ENCODE results near the gene TIAM1.

TIAM1 gene

DNA sequence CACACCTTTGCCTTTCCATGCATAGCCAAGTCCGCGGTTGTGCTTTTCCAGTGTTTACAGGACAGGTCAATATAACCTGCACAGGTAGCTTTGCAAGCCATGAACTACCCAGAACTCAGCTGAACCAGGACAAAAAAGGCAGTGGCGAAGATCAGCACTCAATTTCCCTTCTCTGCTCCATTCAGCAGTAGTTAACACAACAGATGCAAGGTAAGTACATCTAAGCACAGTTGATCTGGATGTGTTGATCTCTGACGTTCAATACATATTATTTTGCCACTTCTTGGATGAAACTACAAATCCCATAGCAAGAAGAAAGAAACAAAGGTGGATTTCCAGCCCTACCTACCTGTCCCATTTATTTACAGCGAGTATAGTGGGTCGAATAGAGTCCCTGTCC lies 159.2 kb downstream of the TIAM1 start:
- Histone ChIP-seq H3K4me1 (ENCODE audit: control insufficient read depth, low read length) (no peaks in the 10 kb centered on the region), H3K27ac (ENCODE audit: low read depth, low read length) (no peak overlapping the region), H3F3A (ENCODE audit: control insufficient read depth, insufficient read depth) (no peaks in the 10 kb centered on the region), H3K36me3 (ENCODE audit: control insufficient read depth, low read length) (no peaks in the 10 kb centered on the region), H3K79me2 (ENCODE audit: control insufficient read depth, low read length) (no peaks in the 10 kb centered on the region), H3K9me2 (replicated peaks; ENCODE audit: control insufficient read depth, low read length) (no peaks in the 10 kb centered on the region), H3K27me3 (ENCODE audit: control insufficient read depth, low read length) (no peaks in the 10 kb centered on the region), H3K9me3 (ENCODE audit: control insufficient read depth, insufficient read depth, low read length) (no peaks in the 10 kb centered on the region), H3K4me3 (ENCODE audit: low read length) (no peak overlapping the region), H4K20me1 (ENCODE audit: control insufficient read depth, insufficient read depth, low read depth, low read length) (no peaks in the 10 kb centered on the region), H3K4me2 (ENCODE audit: low read length) (no peak overlapping the region)
- no peak for TF ChIP-seq EZH2phosphoT487 (IDR thresholded peaks at IDR 0.05; ENCODE audit: borderline replicate concordance, low read length)
- TF ChIP-seq, protein P1, sequence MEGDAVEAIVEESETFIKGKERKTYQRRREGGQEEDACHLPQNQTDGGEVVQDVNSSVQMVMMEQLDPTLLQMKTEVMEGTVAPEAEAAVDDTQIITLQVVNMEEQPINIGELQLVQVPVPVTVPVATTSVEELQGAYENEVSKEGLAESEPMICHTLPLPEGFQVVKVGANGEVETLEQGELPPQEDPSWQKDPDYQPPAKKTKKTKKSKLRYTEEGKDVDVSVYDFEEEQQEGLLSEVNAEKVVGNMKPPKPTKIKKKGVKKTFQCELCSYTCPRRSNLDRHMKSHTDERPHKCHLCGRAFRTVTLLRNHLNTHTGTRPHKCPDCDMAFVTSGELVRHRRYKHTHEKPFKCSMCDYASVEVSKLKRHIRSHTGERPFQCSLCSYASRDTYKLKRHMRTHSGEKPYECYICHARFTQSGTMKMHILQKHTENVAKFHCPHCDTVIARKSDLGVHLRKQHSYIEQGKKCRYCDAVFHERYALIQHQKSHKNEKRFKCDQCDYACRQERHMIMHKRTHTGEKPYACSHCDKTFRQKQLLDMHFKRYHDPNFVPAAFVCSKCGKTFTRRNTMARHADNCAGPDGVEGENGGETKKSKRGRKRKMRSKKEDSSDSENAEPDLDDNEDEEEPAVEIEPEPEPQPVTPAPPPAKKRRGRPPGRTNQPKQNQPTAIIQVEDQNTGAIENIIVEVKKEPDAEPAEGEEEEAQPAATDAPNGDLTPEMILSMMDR (IDR thresholded peaks at IDR 0.05; ENCODE audit: low read depth, low read length, poor library complexity, severe bottlenecking), result no peak

GRCh38 chr21:31184459-31184858 lies 159.6 kb downstream of the TIAM1 start:
- H3F3A ChIP-seq (ENCODE audit: control insufficient read depth, insufficient read depth), result no peaks in the 10 kb centered on the region
- H3K4me1 ChIP-seq (ENCODE audit: control insufficient read depth, low read length), result no peaks in the 10 kb centered on the region
- no peaks in the 10 kb centered on the region for H3K79me2 ChIP-seq (ENCODE audit: control insufficient read depth, low read length)
- H3K4me3 ChIP-seq (ENCODE audit: low read length), result no peak overlapping the region
- no peaks in the 10 kb centered on the region for H3K9me2 ChIP-seq (replicated peaks; ENCODE audit: control insufficient read depth, low read length)
- H3K9me3 ChIP-seq (ENCODE audit: control insufficient read depth, insufficient read depth, low read length), result no peaks in the 10 kb centered on the region
- H3K4me2 ChIP-seq (ENCODE audit: low read length), result no peak overlapping the region
- no peak overlapping the region for H3K27ac ChIP-seq (ENCODE audit: low read depth, low read length)
- no peaks in the 10 kb centered on the region for H4K20me1 ChIP-seq (ENCODE audit: control insufficient read depth, insufficient read depth, low read depth, low read length)
- H3K27me3 ChIP-seq (ENCODE audit: control insufficient read depth, low read length), result no peaks in the 10 kb centered on the region
- H3K36me3 ChIP-seq (ENCODE audit: control insufficient read depth, low read length), result no peaks in the 10 kb centered on the region
- TF ChIP-seq, protein P1 (IDR thresholded peaks at IDR 0.05; ENCODE audit: low read depth, low read length, poor library complexity, severe bottlenecking), result no peak
- no peak for TF ChIP-seq EZH2phosphoT487 (IDR thresholded peaks at IDR 0.05; ENCODE audit: borderline replicate concordance, low read length)

DNA sequence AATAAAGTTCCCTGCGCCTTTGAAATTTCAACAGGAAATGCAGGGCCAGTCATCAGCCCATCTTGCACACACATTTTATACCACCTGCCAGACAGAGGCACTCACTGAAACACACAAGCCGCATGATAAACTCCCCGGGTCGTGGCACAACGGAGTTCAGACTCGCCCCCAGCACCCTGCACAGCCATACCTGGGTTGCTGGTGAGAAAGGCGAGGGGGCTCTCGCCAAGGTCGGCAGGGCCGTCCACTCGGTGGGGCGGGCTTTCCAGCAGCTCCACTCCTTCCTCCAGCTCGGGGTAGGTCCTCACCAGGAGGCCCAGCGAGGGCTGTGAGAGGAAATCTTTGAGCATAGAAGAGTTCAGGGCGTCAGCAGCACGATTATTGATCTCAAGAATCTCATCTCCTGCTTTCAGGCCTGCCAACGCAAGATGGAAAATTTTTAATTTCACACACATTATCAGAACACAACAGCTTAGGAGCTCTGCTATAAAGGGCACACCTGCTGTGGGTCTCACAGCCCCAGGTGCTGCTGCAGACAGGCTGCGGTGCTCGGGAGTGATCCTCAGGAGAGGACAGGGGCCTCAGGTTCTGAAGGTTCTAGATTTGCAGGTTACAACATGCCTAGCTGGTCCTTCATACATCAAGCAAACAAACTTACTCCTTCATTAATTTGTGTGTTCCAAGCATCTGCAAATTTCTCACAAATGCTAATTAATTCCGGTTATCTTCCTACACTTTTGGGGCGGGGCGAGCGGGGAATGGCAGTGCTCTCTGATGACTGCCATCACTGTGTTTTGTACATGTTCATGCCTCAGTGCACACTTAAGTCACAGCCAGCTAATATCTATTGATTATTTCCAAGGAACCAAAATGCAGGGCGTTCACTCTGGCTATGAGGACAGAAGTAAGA lies 161.6 kb downstream of the TIAM1 start:
- Histone ChIP-seq H3K9me2 (replicated peaks; ENCODE audit: control insufficient read depth, low read length) (no peaks in the 10 kb centered on the region), H3K79me2 (ENCODE audit: control insufficient read depth, low read length) (no peaks in the 10 kb centered on the region), H3K4me1 (ENCODE audit: control insufficient read depth, low read length) (no peaks in the 10 kb centered on the region), H3K27me3 (ENCODE audit: control insufficient read depth, low read length) (no peaks in the 10 kb centered on the region), H3K36me3 (ENCODE audit: control insufficient read depth, low read length) (no peaks in the 10 kb centered on the region), H3K27ac (ENCODE audit: low read depth, low read length) (no peak overlapping the region), H3K9me3 (ENCODE audit: control insufficient read depth, insufficient read depth, low read length) (no peaks in the 10 kb centered on the region), H3K4me2 (ENCODE audit: low read length) (no peak overlapping the region), H4K20me1 (ENCODE audit: control insufficient read depth, insufficient read depth, low read depth, low read length) (no peaks in the 10 kb centered on the region), H3K4me3 (ENCODE audit: low read length) (no peak overlapping the region), H3F3A (ENCODE audit: control insufficient read depth, insufficient read depth) (no peaks in the 10 kb centered on the region)
- TF ChIP-seq, protein P1 (IDR thresholded peaks at IDR 0.05; ENCODE audit: low read depth, low read length, poor library complexity, severe bottlenecking), result no peak
- no peak for TF ChIP-seq EZH2phosphoT487 (IDR thresholded peaks at IDR 0.05; ENCODE audit: borderline replicate concordance, low read length)

All from DOHH2 (cell line).